ENCODE data around the gene ETFBKMT.
"Not testable (repeated sequence)": the region's sequence is repeated elsewhere in the genome, so short reads cannot be mapped to it uniquely, and the experiment has no call there.

Gene ETFBKMT

DNA sequence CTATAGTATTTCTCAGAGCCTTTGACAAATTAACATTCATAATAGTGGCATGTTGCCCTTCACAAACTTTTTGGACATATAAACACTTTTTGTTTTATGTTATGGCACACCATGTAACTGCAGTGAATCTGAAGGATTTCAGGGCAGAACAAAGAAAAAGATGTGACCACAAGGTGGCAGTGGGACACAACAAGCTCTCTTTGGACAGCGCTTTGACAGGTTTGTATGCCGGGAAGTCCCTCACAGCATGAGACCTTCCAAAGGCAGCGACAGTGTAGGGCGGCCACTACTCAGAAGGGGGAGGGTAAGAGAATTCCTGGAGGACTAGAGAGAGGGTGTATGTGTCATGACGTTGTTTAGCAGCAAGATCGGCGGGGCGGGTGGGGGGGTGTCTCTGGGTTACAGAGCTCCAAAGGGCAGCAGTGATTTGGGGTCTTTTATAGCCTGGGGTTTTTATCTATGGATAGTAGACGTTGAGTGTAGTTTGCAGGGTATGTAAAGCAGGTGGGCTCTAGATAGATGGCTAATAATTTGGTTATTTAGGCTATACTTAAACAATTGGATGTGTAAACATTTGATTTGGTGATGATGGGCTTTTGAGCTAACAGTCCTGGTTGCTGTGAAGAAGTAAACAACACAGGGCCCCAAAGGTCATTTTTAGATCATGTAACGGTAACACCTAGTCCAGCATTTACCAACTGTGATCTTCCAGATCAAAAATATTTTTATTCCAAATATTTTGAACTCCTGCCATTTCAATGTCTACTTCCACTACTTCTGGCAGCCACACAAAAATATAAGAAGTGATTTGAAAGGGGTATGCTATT is 22.9 kb downstream of the ETFBKMT start:
- ChIA-PET POLR2A (no interaction called here), CTCF (interaction anchor here (0.6 to 3.7 kb wide), 29 partner anchors 9 to 990 kb away, joined by 3 to 21 read pairs (median 5); partner anchors contain the start of genes BICD1 and RESF1)
- peak; percentile 31 for DNase-seq (ENCODE audit: low read depth, low spot score)
- TF ChIP-seq, protein P1, sequence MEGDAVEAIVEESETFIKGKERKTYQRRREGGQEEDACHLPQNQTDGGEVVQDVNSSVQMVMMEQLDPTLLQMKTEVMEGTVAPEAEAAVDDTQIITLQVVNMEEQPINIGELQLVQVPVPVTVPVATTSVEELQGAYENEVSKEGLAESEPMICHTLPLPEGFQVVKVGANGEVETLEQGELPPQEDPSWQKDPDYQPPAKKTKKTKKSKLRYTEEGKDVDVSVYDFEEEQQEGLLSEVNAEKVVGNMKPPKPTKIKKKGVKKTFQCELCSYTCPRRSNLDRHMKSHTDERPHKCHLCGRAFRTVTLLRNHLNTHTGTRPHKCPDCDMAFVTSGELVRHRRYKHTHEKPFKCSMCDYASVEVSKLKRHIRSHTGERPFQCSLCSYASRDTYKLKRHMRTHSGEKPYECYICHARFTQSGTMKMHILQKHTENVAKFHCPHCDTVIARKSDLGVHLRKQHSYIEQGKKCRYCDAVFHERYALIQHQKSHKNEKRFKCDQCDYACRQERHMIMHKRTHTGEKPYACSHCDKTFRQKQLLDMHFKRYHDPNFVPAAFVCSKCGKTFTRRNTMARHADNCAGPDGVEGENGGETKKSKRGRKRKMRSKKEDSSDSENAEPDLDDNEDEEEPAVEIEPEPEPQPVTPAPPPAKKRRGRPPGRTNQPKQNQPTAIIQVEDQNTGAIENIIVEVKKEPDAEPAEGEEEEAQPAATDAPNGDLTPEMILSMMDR (IDR thresholded peaks at IDR 0.05; ENCODE audit: insufficient read depth, low read length, missing control alignments) = peak; percentile 68
- H3K4me3 ChIP-seq (ENCODE audit: low read depth, low read length) = no peak overlapping the region

DNA sequence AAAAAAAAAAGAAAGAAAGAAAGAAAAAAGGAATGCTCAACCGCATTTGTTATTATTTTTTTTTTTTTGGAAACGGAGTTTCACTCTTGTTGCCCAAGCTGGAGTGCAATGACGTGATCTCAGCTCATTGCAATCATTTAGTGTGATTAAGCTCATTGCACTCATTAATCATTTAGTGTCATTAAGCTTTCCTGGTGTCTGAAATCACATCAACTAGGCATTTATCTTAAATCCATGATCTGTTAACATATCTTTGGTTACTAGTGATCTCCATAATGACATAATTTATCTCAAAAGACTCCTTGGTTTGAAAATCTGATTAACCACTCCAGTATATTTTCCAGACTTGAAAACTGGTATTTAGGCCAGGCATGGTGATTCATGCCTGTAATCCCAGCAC is 26.3 kb downstream of the ETFBKMT start:
- TF ChIP-seq, protein P1 (IDR thresholded peaks at IDR 0.05; ENCODE audit: insufficient read depth, low read length, missing control alignments) = no peak
- ChIA-PET CTCF (no interaction called here), POLR2A (no interaction called here)
- H3K4me3 ChIP-seq (ENCODE audit: low read depth, low read length) = no peak overlapping the region
- DNase-seq (ENCODE audit: low read depth, low spot score) = no peak

DNA sequence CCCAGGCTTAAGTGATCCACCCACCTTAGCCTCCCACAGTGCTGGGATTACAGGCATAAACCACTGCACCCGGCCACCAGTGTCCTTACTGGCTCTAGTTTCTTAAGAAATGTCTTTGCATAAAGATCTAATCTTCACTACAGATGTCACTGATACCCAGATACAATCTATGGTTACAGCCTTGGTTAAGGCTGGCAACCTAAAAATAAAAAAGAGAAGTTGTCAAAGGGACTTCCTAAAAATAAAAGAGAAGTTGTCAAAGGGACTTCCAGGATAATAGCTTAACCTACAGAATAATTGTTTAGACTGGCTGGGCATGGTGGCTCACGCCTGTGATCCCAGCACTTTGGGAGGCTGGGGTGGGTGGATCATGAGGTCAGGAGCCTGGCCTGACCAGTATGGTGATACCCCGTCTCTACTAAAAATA is 27.6 kb downstream of the ETFBKMT start:
- ChIA-PET CTCF (no interaction called here), POLR2A (no interaction called here)
- no peak overlapping the region for H3K4me3 ChIP-seq (ENCODE audit: low read depth, low read length)
- TF ChIP-seq, protein P1 (IDR thresholded peaks at IDR 0.05; ENCODE audit: insufficient read depth, low read length, missing control alignments) = no peak
- no peak for DNase-seq (ENCODE audit: low read depth, low spot score)

DNA sequence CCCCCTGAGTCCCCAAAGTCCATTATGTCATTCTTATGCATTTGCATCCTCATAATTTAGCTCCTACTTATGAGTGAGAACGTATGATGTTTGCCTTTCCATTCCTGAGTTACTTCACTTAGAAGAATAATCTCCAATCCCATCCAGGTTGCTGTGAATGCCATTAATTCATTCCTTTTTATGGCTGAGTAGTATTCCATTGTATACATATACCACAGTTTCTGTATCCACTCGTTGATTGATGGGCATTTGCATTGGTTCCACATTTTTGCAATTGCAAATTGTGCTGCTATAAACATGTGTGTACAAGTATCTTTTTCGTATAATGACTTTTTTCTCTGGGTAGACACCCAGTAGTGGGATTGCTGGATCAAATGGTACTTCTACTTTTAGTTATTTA is 30.4 kb downstream of the ETFBKMT start:
- CTCF ChIA-PET = interaction anchor here (0.8 kb wide), 1 partner anchor 8 kb away, joined by 5 read pairs; no protein-coding TSS in a partner anchor
- DNase-seq (ENCODE audit: low read depth, low spot score); POLR2A ChIA-PET; H3K4me3 ChIP-seq (ENCODE audit: low read depth, low read length): not testable (repeated sequence)

DNA sequence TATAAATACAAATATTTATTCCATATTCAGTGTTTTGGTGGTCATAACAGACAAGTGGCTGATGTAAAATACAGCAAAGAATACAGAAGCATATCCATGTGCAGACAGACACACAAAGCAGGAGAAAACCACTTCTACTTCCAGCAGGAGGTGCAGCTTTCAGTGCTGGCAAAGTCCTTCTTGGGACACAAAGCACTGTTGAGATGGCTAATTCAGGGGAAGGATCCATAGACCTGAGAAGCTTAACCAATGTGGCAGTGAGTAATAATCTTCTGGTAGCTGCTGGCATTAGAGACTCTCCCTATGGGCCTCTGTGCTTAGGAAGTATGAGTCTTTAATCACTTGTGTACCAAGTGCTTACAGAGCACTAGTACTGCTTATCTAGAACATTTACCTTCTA is 42.6 kb downstream of the ETFBKMT start:
- TF ChIP-seq, protein P1 (IDR thresholded peaks at IDR 0.05; ENCODE audit: insufficient read depth, low read length, missing control alignments) = peak; percentile 4
- ChIA-PET CTCF (interaction anchor here (1.1 to 1.3 kb wide), 2 partner anchors 13 to 610 kb away, joined by 3 to 4 read pairs; no protein-coding TSS in a partner anchor), POLR2A (no interaction called here)
- DNase-seq (ENCODE audit: low read depth, low spot score) = no peak
- H3K4me3 ChIP-seq (ENCODE audit: low read depth, low read length) = no peak overlapping the region

DNA sequence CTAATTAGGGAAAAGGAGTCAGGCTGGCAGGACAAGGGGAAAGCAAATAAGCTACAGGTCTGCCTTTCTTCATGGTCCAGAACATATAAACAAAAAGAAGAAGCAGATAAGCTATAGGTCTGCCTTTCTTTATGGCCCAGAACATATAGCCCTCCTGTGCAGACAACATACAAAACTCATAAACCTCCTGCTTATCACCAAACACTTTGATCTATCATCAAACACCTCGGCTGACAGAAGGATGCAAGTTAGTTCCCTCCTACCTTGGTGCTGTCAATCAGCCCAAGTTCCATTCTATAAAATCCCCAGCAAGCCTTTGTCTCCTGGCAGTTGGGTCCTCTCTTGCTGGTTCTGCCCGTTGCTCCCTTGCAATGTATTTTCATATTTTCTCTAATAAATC is 46.1 kb downstream of the ETFBKMT start:
- no peak for DNase-seq (ENCODE audit: low read depth, low spot score)
- ChIA-PET POLR2A (no interaction called here), CTCF (interaction anchor here (1.5 kb wide), 1 partner anchor 13 kb away, joined by 3 read pairs; no protein-coding TSS in a partner anchor)
- H3K4me3 ChIP-seq (ENCODE audit: low read depth, low read length) = no peak overlapping the region
- TF ChIP-seq, protein P1 (IDR thresholded peaks at IDR 0.05; ENCODE audit: insufficient read depth, low read length, missing control alignments) = no peak

DNA sequence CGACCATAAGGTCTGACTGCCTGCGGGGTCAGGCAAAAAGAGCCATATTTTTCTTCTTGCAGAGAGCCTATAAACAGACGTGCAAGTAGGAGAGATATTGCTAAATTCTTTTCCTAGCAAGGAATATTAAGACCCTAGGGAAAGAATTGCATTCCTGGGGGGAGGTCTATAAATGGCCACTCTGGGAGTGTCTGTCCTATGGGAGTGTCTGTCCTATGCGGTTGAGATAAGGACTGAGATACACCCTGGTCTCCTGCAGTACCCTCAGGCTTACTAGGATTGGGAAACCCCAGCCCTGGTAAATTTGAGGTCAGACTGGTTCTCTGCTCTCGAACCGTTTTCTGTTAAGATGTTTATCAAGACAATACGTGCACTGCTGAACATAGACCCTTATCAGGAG is 48.6 kb downstream of the ETFBKMT start:
- DNase-seq (ENCODE audit: low read depth, low spot score); POLR2A ChIA-PET; H3K4me3 ChIP-seq (ENCODE audit: low read depth, low read length); CTCF ChIA-PET: not testable (repeated sequence)
